CD4-positive, alpha-beta memory T cell (primary cell): ENCODE measurements around the gene TMEM131. TPM values are rescaled to one million over a fixed set of nuclear protein-coding genes. Genes with fewer than 3 reads are reported as not detected.
A peak's percentile ranks its signal among the peaks of the same experiment; 100 is the strongest.

Source experiments
- CTCF ChIA-PET: fragments of 350-600 bp; sonication (Branson Sonifier 250); formaldehyde crosslinking; loops from one replicate; lab custom pipeline; 2021; ENCODE audit warnings: inconsistent platforms; ENCODE audit not compliant: partially characterized antibody; lab: Charles Lee
- POLR2A ChIA-PET: fragments of 350-600 bp; sonication (Branson Sonifier 250); formaldehyde crosslinking; loops from one replicate; lab custom pipeline; 2021; ENCODE audit not compliant: partially characterized antibody; lab: Charles Lee
- DNase-seq, 5 donors: peaks; one replicate each; pipeline versions ENCODE4 v3.0.0 to v3.0.0-alpha.2; 2020 to 2022; ENCODE audit warnings: mixed read lengths in 1 of 5
- H3K27ac ChIP-seq: one replicate; pipeline ENCODE4 v1.7.0; 2013; ENCODE audit warnings: low read depth, low read length
- H3K27me3 ChIP-seq: 2 replicates; pipeline ENCODE4 v1.7.0; 2013; ENCODE audit warnings: mild to moderate bottlenecking, low read length, moderate library complexity; ENCODE audit not compliant: insufficient read depth
- H3K36me3 ChIP-seq: 2 replicates; pipeline ENCODE4 v1.7.0; 2013; ENCODE audit warnings: mild to moderate bottlenecking, low read length, moderate library complexity; ENCODE audit not compliant: insufficient read depth
- H3K4me1 ChIP-seq: 2 replicates; pipeline ENCODE4 v1.7.0; 2013; ENCODE audit warnings: mild to moderate bottlenecking, low read length, moderate library complexity; ENCODE audit not compliant: insufficient read depth
- H3K4me3 ChIP-seq, 2 donors: one replicate each; pipeline ENCODE4 v1.7.0; 2013; ENCODE audit warnings: low read length in 2 of 2, mild to moderate bottlenecking in 1 of 2
- H3K9me3 ChIP-seq, 2 donors: one replicate each; pipeline ENCODE4 v1.7.0; 2013; ENCODE audit warnings: low read length in 2 of 2, control low read depth in 1 of 2; ENCODE audit not compliant: control insufficient read depth in 1 of 2
- H3K27ac Mint-ChIP-seq, 7 donors: one replicate each; pipeline ENCODE4 v1.8.0; 2020 to 2021; ENCODE audit warnings: mixed read lengths in 7 of 7, mild to moderate bottlenecking in 6 of 7, inconsistent platforms in 3 of 7, moderate library complexity in 3 of 7
- H3K27me3 Mint-ChIP-seq, 2 donors: one replicate each; pipeline ENCODE4 v1.8.0; 2020 to 2021; ENCODE audit warnings: mixed read lengths in 2 of 2
- H3K36me3 Mint-ChIP-seq, 2 donors: one replicate each; pipeline ENCODE4 v1.8.0; 2020 to 2021; ENCODE audit warnings: mixed read lengths in 2 of 2, inconsistent platforms in 1 of 2, mild to moderate bottlenecking in 1 of 2
- H3K4me1 Mint-ChIP-seq, 4 donors: one replicate each; pipeline ENCODE4 v1.8.0; 2020 to 2021; ENCODE audit warnings: mixed read lengths in 4 of 4, mild to moderate bottlenecking in 1 of 4
- H3K4me3 Mint-ChIP-seq, 8 donors: one replicate each; pipeline ENCODE4 v1.8.0; 2020 to 2021; ENCODE audit warnings: mixed read lengths in 8 of 8, mild to moderate bottlenecking in 7 of 8, moderate library complexity in 6 of 8, inconsistent platforms in 3 of 8
- H3K9me3 Mint-ChIP-seq, 8 donors: one replicate each; pipeline ENCODE4 v1.8.0; 2020 to 2021; ENCODE audit warnings: mixed read lengths in 8 of 8, mild to moderate bottlenecking in 5 of 8, inconsistent platforms in 3 of 8, moderate library complexity in 1 of 8
- intact Hi-C: fragments of 100-400 bp; cut with micrococcal nuclease; formaldehyde crosslinking; loops from one replicate; pipeline ENCODE4 v1.15.1; 2023
- polyA plus RNA-seq, 2 donors: library from polyadenylated mRNA; unstranded; fragments of 300-500 nt; fragmentation: Illumina TruSeq; gene quantifications; one replicate each; pipeline ENCODE4 v1.2.3, GENCODE V29; 2021
- total RNA-seq, 2 experiments: library from RNA; stranded (reverse); gene quantifications; one replicate each; pipeline ENCODE4 v1.2.3, GENCODE V29; 2021

The TMEM131 gene
- total and polyA plus RNA-seq, 4 experiments from 2014 or later: 6.3 to 47.6 (median 31.4) TPM

GRCh38 chr2:97757062-97757461 lies 238.7 kb downstream of the TMEM131 start:
- peaks cover 14% of the 10 kb centered on the region for H3K36me3 ChIP-seq
- ChIA-PET CTCF (interaction anchor here (1.2 to 1.3 kb wide), 2 partner anchors 9 to 16 kb away, joined by 3 read pairs; no protein-coding TSS in a partner anchor), POLR2A (no interaction called here)
- peaks cover 31% of the 10 kb centered on the region for H3K4me1 ChIP-seq
- peaks cover 17 to 38% (median 32%) of the 10 kb centered on the region in 4 donors for H3K4me1 Mint-ChIP-seq
- H3K27me3 Mint-ChIP-seq: no peaks in the 10 kb centered on the region
- H3K4me3 ChIP-seq: no peak overlapping the region
- peaks cover 0 to 1% (median 0%) of the 10 kb centered on the region in 8 donors for H3K9me3 Mint-ChIP-seq
- peak overlapping the region in 4 of 7 donors; percentile 22 to 86 (median 62) for H3K27ac Mint-ChIP-seq
- no peak overlapping the region for H3K27ac ChIP-seq
- no peak overlapping the region for H3K4me3 Mint-ChIP-seq
- no peaks in the 10 kb centered on the region for H3K27me3 ChIP-seq
- peaks cover 29 to 54% of the 10 kb centered on the region in 2 donors for H3K36me3 Mint-ChIP-seq
- no peak for DNase-seq
- intact Hi-C loops: loop anchor here (10.0 kb wide), 1 partner anchor 1692 kb away; no protein-coding TSS in a partner anchor
- H3K9me3 ChIP-seq: no peaks in the 10 kb centered on the region

- ChIA-PET CTCF (interaction anchor here (2.1 to 11.4 kb wide), 2 partner anchors 15 to 46 kb away, joined by 6 to 198 read pairs; partner anchors contain the start of gene ZAP70), POLR2A (interaction anchor here (1.3 kb wide), 1 partner anchor 41 kb away, joined by 3 read pairs; no protein-coding TSS in a partner anchor)
- Mint-ChIP-seq H3K27ac (peak overlapping the region in 2 of 7 donors; percentile 25 to 79), H3K9me3 (peaks cover 0 to 1% (median 0%) of the 10 kb centered on the region in 8 donors), H3K4me1 (peaks cover 10 to 22% (median 17%) of the 10 kb centered on the region in 4 donors), H3K4me3 (no peak overlapping the region), H3K36me3 (peaks cover 29 to 40% of the 10 kb centered on the region in 2 donors), H3K27me3 (no peaks in the 10 kb centered on the region)
- Histone ChIP-seq H3K27ac (no peak overlapping the region), H3K4me1 (peaks cover 17% of the 10 kb centered on the region), H3K27me3 (no peaks in the 10 kb centered on the region), H3K4me3 (no peak overlapping the region), H3K9me3 (no peaks in the 10 kb centered on the region), H3K36me3 (peaks cover 9% of the 10 kb centered on the region)
- intact Hi-C loops: loop anchor here (10.0 kb wide), 1 partner anchor 1691 kb away; no protein-coding TSS in a partner anchor
- no peak for DNase-seq
Measured at GRCh38 chr2:97755491-97755890, 240.3 kb downstream of the TMEM131 start.

GRCh38 chr2:97754690-97755346 lies 240.9 kb downstream of the TMEM131 start:
- Mint-ChIP-seq H3K36me3 (peaks cover 26 to 34% of the 10 kb centered on the region in 2 donors), H3K27ac (peak overlapping the region in 1 of 7 donors; percentile 41), H3K4me1 (peaks cover 4 to 16% (median 11%) of the 10 kb centered on the region in 4 donors), H3K27me3 (no peaks in the 10 kb centered on the region), H3K4me3 (no peak overlapping the region), H3K9me3 (peaks cover 0 to 1% (median 0%) of the 10 kb centered on the region in 8 donors)
- intact Hi-C loops: loop anchor here (10.0 kb wide), 1 partner anchor 1690 kb away; no protein-coding TSS in a partner anchor
- ChIA-PET CTCF (interaction anchor here (1.0 to 11.4 kb wide), 3 partner anchors 14 to 55 kb away, joined by 4 to 198 read pairs (median 6); partner anchors contain the start of gene ZAP70), POLR2A (interaction anchor here (1.3 to 2.1 kb wide), 2 partner anchors 40 to 45 kb away, joined by 3 to 9 read pairs; no protein-coding TSS in a partner anchor)
- Histone ChIP-seq H3K4me3 (no peak overlapping the region), H3K36me3 (peaks cover 9% of the 10 kb centered on the region), H3K27me3 (no peaks in the 10 kb centered on the region), H3K4me1 (peaks cover 11% of the 10 kb centered on the region), H3K9me3 (no peaks in the 10 kb centered on the region), H3K27ac (no peak overlapping the region)
- no peak for DNase-seq

- peaks cover 6 to 15% (median 8%) of the 10 kb centered on the region in 4 donors for H3K4me1 Mint-ChIP-seq
- intact Hi-C loops: loop anchor here (10.0 kb wide), 1 partner anchor 1688 kb away; no protein-coding TSS in a partner anchor
- POLR2A ChIA-PET: interaction anchor here (0.9 to 2.1 kb wide), 2 partner anchors 11 to 34 kb away, joined by 3 to 6 read pairs; no protein-coding TSS in a partner anchor
Measured at GRCh38 chr2:97752342-97753334, 243.1 kb downstream of the TMEM131 start.

GRCh38 chr2:97751752-97752151 lies 244.0 kb downstream of the TMEM131 start:
- Mint-ChIP-seq H3K9me3 (no peaks in the 10 kb centered on the region), H3K4me1 (peaks cover 13 to 23% (median 16%) of the 10 kb centered on the region in 4 donors), H3K27me3 (no peaks in the 10 kb centered on the region), H3K36me3 (peaks cover 9 to 17% of the 10 kb centered on the region in 2 donors), H3K4me3 (no peak overlapping the region), H3K27ac (peak overlapping the region in 4 of 7 donors; percentile 7 to 88 (median 43))
- H3K27me3 ChIP-seq: no peaks in the 10 kb centered on the region
- no peak for DNase-seq
- peaks cover 2% of the 10 kb centered on the region for H3K36me3 ChIP-seq
- ChIA-PET POLR2A (interaction anchor here (2.1 kb wide), 1 partner anchor 33 kb away, joined by 6 read pairs; no protein-coding TSS in a partner anchor), CTCF (interaction anchor here (1.5 to 11.4 kb wide), 4 partner anchors 11 to 54 kb away, joined by 4 to 198 read pairs (median 28); partner anchors contain the start of gene ZAP70)
- no peak overlapping the region for H3K27ac ChIP-seq
- no peak overlapping the region for H3K4me3 ChIP-seq
- no peaks in the 10 kb centered on the region for H3K9me3 ChIP-seq
- peaks cover 19% of the 10 kb centered on the region for H3K4me1 ChIP-seq
- intact Hi-C loops: loop anchor here (10.0 kb wide), 1 partner anchor 1687 kb away; no protein-coding TSS in a partner anchor

More at GRCh38 chr2:97752342-97753334, 243.1 kb downstream of the TMEM131 start:
- H3K27ac ChIP-seq: no peak overlapping the region
- no peaks in the 10 kb centered on the region for H3K9me3 ChIP-seq
- no peak overlapping the region for H3K4me3 ChIP-seq
- Mint-ChIP-seq H3K4me3 (no peak overlapping the region), H3K27me3 (no peaks in the 10 kb centered on the region), H3K27ac (peak overlapping the region in 2 of 7 donors; percentile 43 to 71), H3K36me3 (peaks cover 15 to 23% of the 10 kb centered on the region in 2 donors), H3K9me3 (no peaks in the 10 kb centered on the region)
- no peak for DNase-seq
- CTCF ChIA-PET: interaction anchor here (0.7 to 11.4 kb wide), 8 partner anchors 9 to 54 kb away, joined by 3 to 198 read pairs (median 4); partner anchors contain the start of gene ZAP70
- no peaks in the 10 kb centered on the region for H3K27me3 ChIP-seq
- H3K36me3 ChIP-seq: peaks cover 9% of the 10 kb centered on the region
- H3K4me1 ChIP-seq: peaks cover 11% of the 10 kb centered on the region

- no peak overlapping the region for H3K4me3 Mint-ChIP-seq
- H3K4me1 Mint-ChIP-seq: peaks cover 28 to 40% (median 31%) of the 10 kb centered on the region in 4 donors
- no peaks in the 10 kb centered on the region for H3K9me3 Mint-ChIP-seq
- no peaks in the 10 kb centered on the region for H3K36me3 ChIP-seq
- CTCF ChIA-PET: interaction anchor here (1.0 to 11.4 kb wide), 7 partner anchors 9 to 62 kb away, joined by 3 to 198 read pairs (median 4); partner anchors contain the start of gene ZAP70
- no peak for DNase-seq
- no peaks in the 10 kb centered on the region for H3K27me3 ChIP-seq
- peaks cover 5% of the 10 kb centered on the region in 2 donors for H3K36me3 Mint-ChIP-seq
- peaks cover 36% of the 10 kb centered on the region for H3K4me1 ChIP-seq
- no peak overlapping the region for H3K27ac Mint-ChIP-seq
- H3K27ac ChIP-seq: no peak overlapping the region
- intact Hi-C loops: loop anchor here (10.0 kb wide), 1 partner anchor 1685 kb away; no protein-coding TSS in a partner anchor
- no peaks in the 10 kb centered on the region for H3K27me3 Mint-ChIP-seq
- POLR2A ChIA-PET: no interaction called here
- H3K9me3 ChIP-seq: no peaks in the 10 kb centered on the region
- H3K4me3 ChIP-seq: no peak overlapping the region
Measured at GRCh38 chr2:97750017-97750416, 245.7 kb downstream of the TMEM131 start.
